Activated CD4-positive, CD25-positive, alpha-beta regulatory T cell (primary cell): ENCODE data around the gene FBXL19.
A peak's percentile ranks its signal among the peaks of the same experiment; 100 is the strongest.
"Not testable (repeated sequence)": the region's sequence is repeated elsewhere in the genome, so short reads cannot be mapped to it uniquely, and the experiment has no call there.

Experiments
- DNase-seq, 4 experiments: peaks; one replicate each; lab custom pipeline; 2025; lab: John Stamatoyannopoulos, UW

The FBXL19 gene, protein sequence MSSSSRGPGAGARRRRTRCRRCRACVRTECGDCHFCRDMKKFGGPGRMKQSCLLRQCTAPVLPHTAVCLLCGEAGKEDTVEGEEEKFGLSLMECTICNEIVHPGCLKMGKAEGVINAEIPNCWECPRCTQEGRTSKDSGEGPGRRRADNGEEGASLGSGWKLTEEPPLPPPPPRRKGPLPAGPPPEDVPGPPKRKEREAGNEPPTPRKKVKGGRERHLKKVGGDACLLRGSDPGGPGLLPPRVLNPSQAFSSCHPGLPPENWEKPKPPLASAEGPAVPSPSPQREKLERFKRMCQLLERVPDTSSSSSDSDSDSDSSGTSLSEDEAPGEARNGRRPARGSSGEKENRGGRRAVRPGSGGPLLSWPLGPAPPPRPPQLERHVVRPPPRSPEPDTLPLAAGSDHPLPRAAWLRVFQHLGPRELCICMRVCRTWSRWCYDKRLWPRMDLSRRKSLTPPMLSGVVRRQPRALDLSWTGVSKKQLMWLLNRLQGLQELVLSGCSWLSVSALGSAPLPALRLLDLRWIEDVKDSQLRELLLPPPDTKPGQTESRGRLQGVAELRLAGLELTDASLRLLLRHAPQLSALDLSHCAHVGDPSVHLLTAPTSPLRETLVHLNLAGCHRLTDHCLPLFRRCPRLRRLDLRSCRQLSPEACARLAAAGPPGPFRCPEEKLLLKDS

DNA sequence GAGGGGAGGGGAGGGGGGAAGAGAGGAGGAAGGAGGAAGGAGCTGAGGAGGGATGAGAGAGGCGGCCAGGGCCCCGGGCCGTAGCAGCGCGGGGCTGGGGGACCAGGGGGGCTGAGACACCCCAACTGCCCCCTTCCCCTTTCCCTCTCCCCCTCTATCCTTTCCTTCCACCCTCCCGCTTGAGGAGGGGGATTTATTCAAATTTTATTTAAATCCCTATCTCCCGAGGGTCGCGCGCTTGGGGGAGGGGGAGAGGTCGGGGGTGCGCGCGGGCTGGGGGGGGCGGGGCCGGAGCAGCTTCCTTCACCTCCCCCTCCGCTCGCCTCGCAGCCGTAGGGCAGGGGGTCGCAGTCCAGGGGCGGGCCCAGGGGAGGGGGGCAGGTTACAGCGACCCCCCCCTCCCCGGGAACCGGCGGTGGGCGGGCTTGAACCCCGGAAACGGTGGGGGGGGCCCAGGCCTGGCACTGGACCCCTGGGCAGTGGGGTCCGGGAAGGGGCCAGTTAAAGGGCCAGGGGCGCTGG is at the start of gene FBXL19:
TSS of gene FBXL19 (plus strand) at position 19 of the 522 bp plus-strand sequence. CDS start 2,183 bp downstream, outside the sequence.
- peak in 1 of 4 experiments; percentile 30 for DNase-seq

DNA sequence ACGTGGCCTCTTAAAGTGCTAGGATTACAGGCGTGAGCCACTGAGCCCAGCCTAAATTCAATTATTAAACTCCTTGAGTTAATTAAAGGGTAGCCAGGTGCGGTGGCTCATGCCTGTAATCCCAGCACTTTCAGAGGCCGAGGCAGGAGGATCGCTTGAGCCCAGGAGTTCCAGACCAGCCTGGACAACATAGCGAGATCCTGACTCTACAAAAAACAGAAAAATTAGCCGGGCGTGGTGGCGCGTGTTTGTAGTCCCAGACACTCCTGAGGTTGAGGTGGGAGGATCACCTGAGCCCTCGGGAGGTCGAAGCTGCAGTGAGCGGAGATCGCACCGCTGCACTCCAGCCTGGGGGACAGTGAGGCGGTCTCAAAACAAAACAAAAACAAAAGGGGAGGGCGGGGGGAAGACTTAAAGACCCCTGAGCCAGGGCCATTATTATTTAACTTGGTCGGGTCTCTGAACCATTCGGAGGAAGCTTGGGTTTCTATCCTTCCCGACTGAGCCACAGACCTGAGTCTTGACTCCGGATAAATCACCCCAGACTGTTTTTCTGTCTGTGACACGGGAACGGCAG is 49.0 kb upstream of the FBXL19 start:
- DNase-seq: no peak

DNA sequence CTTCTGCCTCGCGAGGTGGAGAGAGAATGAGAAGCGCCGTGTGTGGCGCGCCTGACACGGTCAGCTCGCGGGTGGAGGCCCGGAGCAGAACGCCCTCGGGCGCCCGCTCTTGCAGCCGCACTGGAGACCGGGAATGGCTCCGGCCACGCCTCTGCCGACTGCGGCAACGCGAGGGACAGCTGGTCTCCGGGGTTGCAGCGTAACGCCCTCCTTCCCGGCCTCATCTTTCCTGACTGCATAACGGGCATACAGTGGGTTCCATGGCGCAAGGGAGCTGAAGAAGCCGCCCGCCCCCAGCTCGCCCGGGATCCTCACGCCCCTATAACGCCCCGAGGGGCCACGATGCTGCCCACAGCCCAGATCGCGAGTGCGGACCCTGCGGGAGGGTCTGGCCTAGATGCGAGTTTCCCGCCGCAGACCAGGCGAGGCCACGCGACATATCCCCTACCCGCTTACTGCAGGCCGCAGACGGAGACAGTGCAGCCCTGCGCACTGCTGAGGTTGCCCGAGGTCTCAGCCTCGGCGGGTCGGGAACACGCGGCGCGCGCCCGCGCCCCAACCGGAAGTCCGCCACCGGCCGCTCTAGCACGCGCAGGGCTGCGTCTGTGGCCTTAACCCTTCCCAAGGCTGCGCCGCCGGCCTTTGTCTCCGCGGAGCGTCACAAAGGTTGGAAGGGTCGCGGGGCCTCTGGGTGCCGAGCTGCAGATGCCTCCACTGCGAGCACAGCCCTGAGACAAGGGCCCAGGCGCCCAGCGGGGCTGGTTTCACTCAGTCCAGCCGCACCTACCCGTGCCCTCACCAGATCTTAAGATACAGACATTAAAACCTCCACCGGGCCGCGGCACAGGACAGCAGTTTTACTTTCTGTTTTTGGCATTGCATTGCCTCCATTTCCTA is 48.3 kb upstream of the FBXL19 start:
- DNase-seq: peak; percentile 72 to 87 (median 80)

DNA sequence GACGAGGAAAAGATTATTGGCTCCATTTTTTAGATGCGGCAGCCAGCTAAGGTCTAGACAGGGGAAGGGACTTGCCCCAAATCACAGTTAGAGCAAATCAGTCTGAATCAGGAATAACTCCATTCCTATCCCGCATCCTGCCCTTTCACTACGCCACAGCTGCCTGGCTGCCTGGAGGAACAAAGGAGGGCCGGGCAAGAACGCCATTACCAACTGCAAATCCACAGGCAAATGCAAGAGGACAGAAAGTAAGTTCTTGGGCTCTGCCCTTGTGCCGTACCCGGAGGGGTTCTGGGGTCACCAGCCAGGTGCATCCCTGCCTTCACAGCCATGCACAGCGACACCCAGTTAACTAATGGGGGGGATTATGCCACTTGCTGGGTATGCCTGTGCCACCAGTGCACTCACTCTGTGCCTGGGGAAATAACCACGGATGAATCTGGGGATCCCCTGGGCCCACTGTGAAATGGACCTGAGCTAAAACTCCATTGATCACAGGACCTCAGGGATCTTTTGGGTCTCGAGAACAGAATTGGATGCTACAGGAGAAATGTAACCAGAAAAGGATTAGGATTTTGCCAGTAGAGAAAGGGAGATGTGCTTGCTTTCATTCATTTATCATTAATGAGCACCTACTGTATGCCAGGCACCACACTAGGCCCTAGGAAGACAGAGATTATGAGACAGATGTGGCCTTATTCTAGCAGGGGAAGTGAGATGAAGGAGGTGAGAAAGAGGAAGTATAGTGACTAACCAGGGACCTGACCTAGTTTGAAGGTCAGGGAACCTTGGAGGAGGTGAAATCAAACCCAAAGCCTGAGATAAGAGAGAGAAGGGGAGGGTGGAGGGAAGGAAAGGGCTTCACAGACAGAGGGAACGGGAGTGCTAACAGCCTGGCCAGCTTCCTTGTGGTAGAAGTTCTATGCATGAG is 47.2 kb upstream of the FBXL19 start:
- DNase-seq: no peak

DNA sequence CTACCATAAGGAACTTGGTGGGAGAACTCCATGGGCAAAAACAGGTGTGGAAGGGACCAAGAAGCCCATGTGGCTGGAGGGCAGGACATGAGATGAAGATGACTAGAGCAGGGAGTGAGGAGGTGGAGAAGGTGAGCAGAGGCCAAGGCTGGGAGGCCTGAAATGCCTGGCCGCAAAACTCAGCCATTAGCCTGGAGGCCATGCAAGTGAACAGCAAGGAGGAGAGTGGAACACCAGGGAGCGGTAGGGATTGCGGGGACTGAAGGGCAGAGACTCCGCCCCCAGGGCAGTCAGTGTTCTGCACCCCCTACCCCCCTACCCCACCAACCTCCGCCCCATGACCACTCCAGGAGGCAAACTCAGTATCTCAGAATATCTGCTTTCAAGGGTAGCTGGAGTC is 46.5 kb upstream of the FBXL19 start:
- DNase-seq: no peak

DNA sequence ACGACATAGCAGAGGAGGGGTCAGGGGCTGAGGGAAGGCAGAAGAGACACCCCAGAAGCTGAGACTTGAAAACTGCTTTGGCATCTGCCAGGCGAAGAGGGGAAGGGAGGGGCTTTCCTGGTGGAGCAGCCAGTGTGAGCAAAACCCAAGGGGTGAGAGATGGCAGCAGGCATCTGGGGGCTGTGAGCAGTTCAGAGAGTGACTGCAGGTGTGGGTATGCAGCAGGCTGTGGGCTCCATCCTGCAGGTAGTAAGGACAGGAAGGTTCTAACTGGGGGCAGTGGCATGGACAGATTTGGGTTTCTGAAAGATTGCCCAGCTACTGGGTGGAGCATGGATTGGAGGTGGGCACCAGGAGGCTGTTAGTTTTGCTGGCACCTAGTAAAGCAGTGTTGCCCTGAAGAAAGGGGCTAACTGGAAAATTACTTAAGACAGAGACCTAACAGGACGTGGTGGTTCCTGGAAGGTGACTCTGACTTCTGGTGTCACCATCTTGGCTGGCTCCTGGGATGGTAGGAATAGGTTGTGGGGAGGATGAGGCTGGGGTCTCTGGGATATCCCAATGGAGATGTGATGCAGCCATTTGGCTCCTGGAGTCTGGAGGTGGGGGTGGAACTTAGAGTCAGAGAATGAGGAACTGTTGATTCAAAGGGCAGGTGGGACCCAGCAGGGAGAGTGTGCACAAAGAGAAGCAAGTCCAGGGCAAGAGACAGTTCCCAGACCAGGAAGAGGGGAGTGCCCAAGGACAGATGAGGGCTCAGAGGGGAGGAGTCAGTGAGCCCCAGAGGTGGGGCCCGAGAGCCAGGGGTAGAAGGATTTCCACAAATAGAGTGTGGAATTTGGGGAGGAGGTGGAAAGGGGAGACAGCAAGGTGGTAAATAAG is 40.7 kb upstream of the FBXL19 start:
- DNase-seq: no peak

DNA sequence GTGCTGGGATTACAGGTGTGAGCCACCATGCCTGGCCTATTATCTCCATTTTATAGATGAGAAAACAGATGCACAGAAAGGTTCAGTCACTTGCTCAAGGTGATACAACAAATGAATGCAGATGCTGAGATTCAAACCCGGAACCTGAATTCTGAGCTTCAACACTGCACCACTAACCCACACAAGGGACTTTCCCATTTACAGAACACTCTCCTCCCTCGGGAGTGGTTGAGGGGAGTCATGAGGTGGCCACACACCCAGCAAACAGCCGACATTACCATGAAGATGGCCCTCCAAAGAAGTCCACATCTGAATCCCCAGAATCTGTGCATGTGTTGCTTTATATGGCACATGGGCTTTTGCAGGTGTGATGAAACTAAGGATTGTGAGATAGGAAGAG is 38.6 kb upstream of the FBXL19 start:
- DNase-seq: no peak

DNA sequence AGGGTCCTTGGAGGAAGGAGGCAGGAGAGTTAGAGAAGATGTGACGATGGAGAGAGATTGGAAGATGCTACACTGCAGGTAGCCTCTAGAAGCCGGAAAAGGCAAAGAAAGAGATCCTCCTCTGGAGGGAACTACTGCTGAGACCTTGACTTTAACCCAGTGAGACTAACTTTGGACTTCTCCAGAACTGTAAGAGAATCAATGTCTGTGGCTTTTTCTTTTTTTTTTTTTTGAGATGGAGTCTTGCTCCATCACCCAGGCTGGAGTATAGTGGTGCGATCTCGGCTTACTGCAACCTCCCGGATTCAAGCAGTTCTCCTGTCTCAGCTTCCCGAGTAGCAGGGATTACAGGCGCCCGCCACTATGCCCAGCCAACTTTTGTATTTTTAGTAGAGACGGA is 38.2 kb upstream of the FBXL19 start:
- no peak for DNase-seq

DNA sequence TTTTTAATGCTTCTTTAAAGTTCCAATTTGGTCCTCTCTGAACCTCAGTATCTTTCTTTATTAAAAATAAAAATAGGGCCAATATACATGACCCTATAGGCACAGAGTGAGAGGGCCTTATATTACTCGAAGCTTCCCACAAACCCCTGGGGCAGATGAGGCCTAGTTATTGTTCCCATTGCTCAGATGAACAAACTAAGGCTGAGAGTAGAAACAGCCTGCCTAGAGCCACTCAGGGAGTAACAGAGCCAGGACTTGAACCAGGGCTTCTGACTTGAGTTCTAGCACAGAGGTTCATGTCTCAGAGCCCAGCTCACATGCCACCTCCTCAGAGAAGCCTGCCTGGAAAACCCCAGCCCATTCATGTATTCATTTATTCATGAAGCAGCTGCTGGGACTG is 37.2 kb upstream of the FBXL19 start:
- DNase-seq: no peak

DNA sequence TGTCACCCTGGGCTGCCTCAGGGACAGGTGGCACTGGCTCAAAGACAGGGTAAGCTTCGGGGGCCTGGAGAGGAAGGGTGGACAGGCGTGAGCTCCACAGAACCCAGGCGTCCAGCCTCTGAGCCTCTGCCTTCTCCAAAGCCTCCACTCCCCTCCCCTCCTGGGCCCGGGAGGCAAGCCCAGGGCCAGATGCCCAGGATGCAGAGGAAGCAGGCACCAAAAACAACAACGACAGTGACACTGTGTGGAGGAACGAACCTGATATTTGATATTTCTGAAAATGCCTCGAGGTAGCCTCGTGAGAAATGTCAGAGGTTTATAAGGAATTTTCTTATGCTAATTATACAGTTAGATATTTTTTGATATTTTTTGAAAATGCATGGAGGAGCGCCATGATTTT is 35.4 kb upstream of the FBXL19 start:
- DNase-seq: no peak

DNA sequence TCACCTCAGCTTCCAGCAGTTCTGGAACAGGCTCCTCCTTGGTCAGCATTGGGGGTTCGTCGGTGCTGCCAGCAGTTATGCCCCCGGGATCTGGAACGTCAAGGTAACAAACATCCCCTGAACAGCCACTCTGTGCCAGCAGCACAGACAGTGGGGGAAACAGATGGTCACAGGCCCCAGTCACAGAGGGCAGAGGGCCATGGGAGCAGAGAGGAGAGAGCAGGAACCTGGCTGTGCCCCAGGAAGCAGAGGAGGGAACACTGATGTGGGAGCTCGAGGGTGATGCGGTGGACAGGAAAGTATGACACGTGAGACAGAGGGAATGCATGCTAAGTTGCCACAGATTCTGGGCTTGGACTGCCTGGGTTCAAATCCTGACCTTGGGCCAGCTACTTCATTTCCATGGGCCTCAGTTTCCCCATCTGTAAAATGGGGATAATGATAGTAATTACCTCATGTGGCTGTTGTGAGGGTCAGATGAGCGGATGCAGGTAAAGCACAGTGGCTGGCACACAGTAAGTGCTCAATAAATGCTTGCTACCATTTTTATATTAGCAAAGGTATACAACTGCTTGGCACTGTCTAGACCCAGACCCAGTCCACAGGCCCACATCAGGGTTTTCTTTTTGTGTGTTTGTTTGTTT is 34.4 kb upstream of the FBXL19 start:
- no peak for DNase-seq

DNA sequence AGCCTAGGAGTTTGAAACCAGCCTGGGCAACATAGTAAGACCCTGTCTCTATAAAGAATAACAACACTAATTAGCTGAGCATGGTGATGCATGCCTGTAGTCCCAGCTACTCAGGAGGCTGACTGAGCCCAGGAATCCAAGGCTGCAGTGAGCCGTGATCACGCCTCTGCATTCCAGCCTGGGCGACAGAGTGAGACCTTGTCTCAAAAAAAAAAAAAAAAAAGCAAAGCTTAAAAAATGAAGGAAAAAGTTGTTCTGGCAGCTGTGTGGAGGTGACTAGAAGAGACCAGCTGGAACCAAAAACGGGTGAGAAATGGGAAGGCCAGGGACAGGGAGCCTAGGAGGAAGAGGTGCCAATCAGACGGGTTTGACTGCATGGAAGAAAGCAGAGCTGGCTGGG is 33.7 kb upstream of the FBXL19 start:
- DNase-seq: no peak

DNA sequence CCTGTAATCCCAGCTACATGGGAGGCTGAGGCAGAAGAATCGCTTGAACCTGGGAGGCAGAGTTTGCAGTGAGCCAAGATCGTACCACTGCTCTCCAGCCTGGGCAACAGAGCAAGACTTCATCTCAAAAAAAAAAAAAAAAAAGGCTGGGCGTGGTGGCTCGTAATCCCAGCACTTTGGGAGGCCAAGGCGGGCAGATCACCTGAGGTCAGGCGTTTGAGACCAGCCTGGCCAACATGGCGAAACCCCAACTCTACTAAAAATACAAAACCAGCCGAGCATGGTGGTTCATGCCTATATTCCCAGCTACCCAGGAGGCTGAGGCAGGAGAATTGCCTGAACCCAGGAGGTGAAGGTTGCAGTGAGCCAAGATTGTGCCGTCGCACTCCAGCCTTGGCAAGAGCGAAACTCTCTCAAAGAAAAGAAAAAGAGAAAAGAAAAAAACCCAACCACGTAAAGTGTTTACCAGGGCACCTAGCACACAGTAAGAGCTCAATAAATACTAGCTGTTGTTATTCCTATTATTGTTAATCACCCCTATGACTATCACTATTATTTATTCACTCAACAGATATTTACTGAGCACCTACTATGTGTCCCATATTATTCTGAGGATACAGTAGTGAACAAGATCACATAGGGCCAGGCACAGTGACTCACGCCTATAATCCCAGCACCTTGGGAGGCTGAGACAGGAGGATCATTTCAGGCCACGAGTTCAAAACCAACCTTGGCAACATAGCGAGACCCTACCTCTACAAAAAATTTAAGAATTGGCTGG is 32.1 kb upstream of the FBXL19 start:
- DNase-seq: not testable (repeated sequence)

DNA sequence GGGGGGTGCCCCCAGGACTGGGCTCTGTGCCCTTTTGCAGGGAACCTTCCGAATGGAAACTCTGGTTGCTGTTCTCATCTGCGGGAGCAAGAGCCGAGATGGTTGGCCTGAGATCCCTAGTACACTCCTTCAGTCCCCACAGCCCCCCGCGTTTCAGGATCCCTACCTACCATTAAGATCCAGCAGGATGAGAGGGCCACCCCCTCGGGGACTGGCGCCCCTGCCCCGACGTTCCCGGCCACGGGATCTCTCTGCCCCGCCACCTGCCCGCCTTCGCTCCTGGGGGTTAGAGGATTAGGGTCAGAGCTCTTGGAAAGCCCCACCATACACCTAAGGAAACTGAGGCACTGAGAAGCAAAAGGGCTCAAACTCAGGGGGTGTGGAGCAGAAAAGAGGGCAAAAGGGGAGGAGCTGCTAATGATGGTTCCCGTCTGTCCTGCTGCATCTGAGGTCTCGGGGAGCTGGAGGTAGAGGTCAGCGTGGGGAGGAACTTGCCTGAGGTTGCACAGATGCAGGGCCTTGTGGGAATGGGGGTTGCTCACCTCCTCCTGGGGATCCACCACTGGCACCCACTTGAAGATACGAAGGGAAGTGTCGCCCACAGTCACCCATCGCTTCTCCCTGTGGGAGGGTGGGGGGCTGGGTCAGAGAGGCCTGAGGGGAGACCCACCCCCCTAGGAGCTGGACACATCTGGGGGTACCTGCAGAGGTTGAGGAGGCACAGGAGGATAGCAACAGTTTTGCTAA is 30.5 kb upstream of the FBXL19 start:
- no peak for DNase-seq

DNA sequence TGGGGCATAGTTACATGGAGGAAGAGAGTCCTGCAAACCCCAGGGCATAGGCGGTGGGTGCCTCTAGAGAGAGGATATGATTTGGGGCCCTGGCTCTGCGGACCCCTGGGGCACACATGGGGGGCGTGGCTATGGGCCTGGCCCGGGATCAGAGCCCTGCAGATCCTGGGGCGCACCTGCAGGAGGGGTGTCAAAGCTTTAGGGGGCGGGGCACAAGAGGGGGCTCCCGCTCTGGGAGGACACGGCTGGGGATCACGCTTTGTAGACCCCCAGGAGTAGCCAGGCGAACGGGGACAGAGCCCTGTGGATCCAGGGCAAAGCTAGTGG is 30.0 kb upstream of the FBXL19 start:
- DNase-seq: no peak

DNA sequence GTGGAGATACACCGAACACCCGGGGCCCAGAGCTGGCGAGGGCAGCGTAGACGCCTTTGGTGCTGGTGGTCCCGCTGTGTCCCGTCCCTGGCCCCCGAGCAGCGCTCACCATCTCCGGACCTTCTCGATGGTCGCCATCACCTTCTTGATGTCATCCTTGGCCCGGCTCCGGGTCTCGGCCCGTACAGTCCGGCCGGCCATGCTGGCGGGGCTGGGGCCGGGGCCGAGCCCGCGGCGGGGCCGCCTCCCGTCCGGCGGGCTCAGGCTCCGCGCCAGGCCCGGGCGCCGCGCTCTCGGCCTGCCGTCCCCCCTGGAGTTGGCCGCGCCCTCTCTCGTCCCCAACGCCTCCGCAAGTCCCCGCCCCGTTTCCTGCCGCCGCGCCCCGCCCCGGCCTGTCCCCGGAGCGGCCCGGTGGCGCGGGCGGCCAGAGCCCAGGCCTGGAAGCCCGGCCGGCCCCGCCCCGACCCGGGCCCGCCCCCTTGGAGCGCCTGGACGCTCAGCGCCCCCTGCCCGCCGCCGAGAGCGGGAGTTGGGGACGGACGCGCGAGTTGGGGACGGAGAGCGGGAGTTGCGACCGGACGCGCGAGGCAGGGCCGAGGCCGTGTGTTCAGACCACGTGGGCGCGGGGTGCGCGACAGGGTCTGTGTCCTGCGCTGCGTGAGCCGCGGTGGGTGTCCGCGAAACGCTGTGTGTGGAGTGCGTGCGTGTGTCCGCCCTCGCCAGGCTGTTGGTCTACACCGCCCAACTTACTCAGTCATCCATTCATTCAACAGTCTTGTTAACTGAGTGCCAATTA is 29.4 kb upstream of the FBXL19 start, which contains the start of gene BCL7C:
TSS of gene BCL7C (minus strand) at position 334 of the 796 bp plus-strand sequence. CDS start at position 201, 133 bp downstream.
- peak; percentile 57 to 69 (median 63) for DNase-seq
